ENCODE measurements around the gene FN3K.
"Not testable (repeated sequence)": the region's sequence is repeated elsewhere in the genome, so short reads cannot be mapped to it uniquely, and the experiment has no call there.

Gene FN3K

GRCh38 chr17:82775001-82775823 lies 39.8 kb downstream of the FN3K start:
- ChIA-PET CTCF (interaction anchor here (0.6 to 2.9 kb wide), 12 partner anchors 10 to 427 kb away, joined by 3 to 15 read pairs (median 4); no protein-coding TSS in a partner anchor), POLR2A (no interaction called here)
- peak; percentile 68 for DNase-seq (ENCODE audit: extremely low spot score)
- peak; percentile 80 for TF ChIP-seq CTCF (IDR thresholded peaks at IDR 0.05; ENCODE audit: control extremely low read depth, extremely low read depth, low read depth, missing control alignments)

GRCh38 chr17:82776454-82776853 lies 41.0 kb downstream of the FN3K start:
- TF ChIP-seq CTCF (IDR thresholded peaks at IDR 0.05; ENCODE audit: control extremely low read depth, extremely low read depth, low read depth, missing control alignments): no peak
- no peak for DNase-seq (ENCODE audit: extremely low spot score)
- CTCF ChIA-PET: interaction anchor here (1.4 to 2.9 kb wide), 5 partner anchors 11 to 138 kb away, joined by 4 to 15 read pairs (median 5); no protein-coding TSS in a partner anchor
- POLR2A ChIA-PET: no interaction called here

GRCh38 chr17:82777778-82778375 lies 42.5 kb downstream of the FN3K start:
- CTCF ChIA-PET: interaction anchor here (1.2 to 1.4 kb wide), 2 partner anchors 9 to 10 kb away, joined by 4 read pairs; no protein-coding TSS in a partner anchor
- DNase-seq (ENCODE audit: extremely low spot score); POLR2A ChIA-PET: not testable (repeated sequence)
- TF ChIP-seq CTCF (IDR thresholded peaks at IDR 0.05; ENCODE audit: control extremely low read depth, extremely low read depth, low read depth, missing control alignments): peak; percentile 29

- TF ChIP-seq CTCF (IDR thresholded peaks at IDR 0.05; ENCODE audit: control extremely low read depth, extremely low read depth, low read depth, missing control alignments): no peak
- POLR2A ChIA-PET: no interaction called here
- DNase-seq (ENCODE audit: extremely low spot score): no peak
- CTCF ChIA-PET: interaction anchor here (1.0 to 3.6 kb wide), 9 partner anchors 8 to 427 kb away, joined by 3 to 27 read pairs (median 12); no protein-coding TSS in a partner anchor
Observed at GRCh38 chr17:82779541-82779940, 44.1 kb downstream of the FN3K start.

- ChIA-PET CTCF (interaction anchor here (0.8 to 3.6 kb wide), 14 partner anchors 8 to 426 kb away, joined by 3 to 27 read pairs (median 11); no protein-coding TSS in a partner anchor), POLR2A (no interaction called here)
- no peak for TF ChIP-seq CTCF (IDR thresholded peaks at IDR 0.05; ENCODE audit: control extremely low read depth, extremely low read depth, low read depth, missing control alignments)
- DNase-seq (ENCODE audit: extremely low spot score): no peak
Observed at GRCh38 chr17:82780195-82780594, 44.8 kb downstream of the FN3K start.

- CTCF ChIA-PET: interaction anchor here (0.7 to 3.6 kb wide), 36 partner anchors 10 to 426 kb away, joined by 3 to 27 read pairs (median 4); partner anchors contain the start of gene ZNF750
- no peak for DNase-seq (ENCODE audit: extremely low spot score)
- POLR2A ChIA-PET: no interaction called here
- no peak for TF ChIP-seq CTCF (IDR thresholded peaks at IDR 0.05; ENCODE audit: control extremely low read depth, extremely low read depth, low read depth, missing control alignments)
Observed at GRCh38 chr17:82780971-82781893, 45.8 kb downstream of the FN3K start.
